K562 (cell line): ENCODE measurements around the gene PI4KA. TPM values are rescaled to one million over a fixed set of nuclear protein-coding genes. Genes with fewer than 3 reads are reported as not detected.

Source experiments
- BCL6 ChIP-seq: fragments of 250-450 bp; sonication (Bioruptor Pico); IDR thresholded peaks from 2 replicates; pipeline ENCODE4 v1.4.0; 2020
- CCNT2 ChIP-seq: IDR thresholded peaks from 2 replicates; pipeline ENCODE4 v1.6.1; 2011; ENCODE audit warnings: borderline replicate concordance, low read depth, mild to moderate bottlenecking, moderate library complexity, mixed read lengths, low read length; ENCODE audit not compliant: insufficient read length; ENCODE audit errors: extremely low read depth
- FOXA3 ChIP-seq, 2 experiments: fragments of 450-650 bp in 1 of 2; sonication (generic) in 1 of 2; formaldehyde crosslinking; IDR thresholded peaks in 1 of 2; conservative IDR thresholded peaks in 1 of 2; 2 replicates each; pipeline versions ENCODE4 v1.4.0 to v1.8.0; 2020 to 2022; ENCODE audit warnings: mild to moderate bottlenecking in 2 of 2, missing genetic modification reagents in 1 of 2
- FOXP1 ChIP-seq: sonication (generic); formaldehyde crosslinking; IDR thresholded peaks from 2 replicates; pipeline ENCODE4 v1.8.0; 2022; ENCODE audit warnings: mild to moderate bottlenecking, missing genetic modification reagents
- GTF2E2 ChIP-seq: fragments of 200-800 bp; sonication (Bioruptor generic); IDR thresholded peaks from 2 replicates; pipeline ENCODE4 v1.6.1; 2016; ENCODE audit warnings: missing genetic modification characterization, missing compliant biosample characterization
- JUN ChIP-seq, 2 experiments: sonication (generic) in 1 of 2; formaldehyde crosslinking in 1 of 2; IDR thresholded peaks; 2 replicates each; pipeline versions ENCODE4 v1.6.1 to v1.8.0; 2012 to 2022; ENCODE audit warnings: borderline replicate concordance in 2 of 2, mild to moderate bottlenecking in 2 of 2, improper control_type of control experiment in 1 of 2, low read depth in 1 of 2, low read length in 1 of 2, missing genetic modification reagents in 1 of 2
- KAT8 ChIP-seq: fragments of 450-650 bp; IDR thresholded peaks from 2 replicates; pipeline ENCODE4 v1.6.1; 2016; ENCODE audit warnings: low read depth, mild to moderate bottlenecking
- NCOA1 ChIP-seq: fragments of 450-650 bp; IDR thresholded peaks from 2 replicates; pipeline ENCODE4 v1.6.1; 2016; ENCODE audit warnings: low read depth
- NR1H2 ChIP-seq: sonication (generic); formaldehyde crosslinking; IDR thresholded peaks from 2 replicates; pipeline ENCODE4 v1.4.0; 2020; ENCODE audit warnings: mild to moderate bottlenecking, missing genetic modification reagents
- POLR2A ChIP-seq: fragments of 450-650 bp; conservative IDR thresholded peaks from 2 replicates; pipeline ENCODE4 v1.6.1; 2016
- PRMT5 ChIP-seq: sonication (generic); formaldehyde crosslinking; IDR thresholded peaks from 2 replicates; pipeline ENCODE4 v1.5.0; 2020; ENCODE audit warnings: missing genetic modification reagents
- SAP30 ChIP-seq: fragments of 200-600 bp; sonication (generic); IDR thresholded peaks from 2 replicates; pipeline ENCODE4 v1.6.1; 2012; ENCODE audit warnings: borderline replicate concordance, low read depth, mild to moderate bottlenecking, moderate library complexity, low read length, control low read depth, inconsistent platforms; ENCODE audit not compliant: insufficient read depth, poor library complexity, severe bottlenecking
- SRSF7 ChIP-seq: fragments of 200-400 bp; formaldehyde crosslinking; optimal IDR thresholded peaks from 2 replicates; pipeline ENCODE3; 2017; ENCODE audit warnings: mild to moderate bottlenecking, low read depth, low read length
- SUPT5H ChIP-seq: fragments of 450-650 bp; IDR thresholded peaks from 2 replicates; pipeline ENCODE4 v1.6.1; 2016
- TAF1 ChIP-seq: IDR thresholded peaks from 2 replicates; pipeline ENCODE4 v1.6.1; 2011; ENCODE audit warnings: mild to moderate bottlenecking, low read length, moderate library complexity; ENCODE audit not compliant: insufficient read depth, control insufficient read depth, severe bottlenecking; ENCODE audit errors: extremely low read depth
- ZNF184 ChIP-seq: sonication (generic); formaldehyde crosslinking; IDR thresholded peaks from 2 replicates; pipeline ENCODE4 v1.5.0; 2020; ENCODE audit warnings: missing genetic modification reagents
- polyA plus RNA-seq, 8 experiments: library from polyadenylated mRNA; depleted of rRNA in 4 of 8; stranded (reverse) in 5 of 8; unstranded in 3 of 8; fragments of >200 nt; fragmentation: Nextera tagmentation in 2 of 8; fragmentation: Illumina TruSeq in 1 of 8; extraction: Ambion mirVana in 2 of 8; extraction: Trizol in 1 of 8; gene quantifications; 2 replicates each; pipeline versions ENCODE4 v1.2.1 to v1.2.3, GENCODE V29; 2011 to 2014; ENCODE audit warnings: inconsistent platforms in 1 of 8, missing spikeins in 1 of 8
- total RNA-seq, 7 experiments: library from RNA; depleted of rRNA in 6 of 7; stranded (reverse); fragments of >200 nt in 6 of 7; fragmentation: Illumina TruSeq in 2 of 7; extraction: Trizol in 2 of 7; gene quantifications; 2 replicates each; pipeline versions ENCODE4 v1.2.1 to v1.2.3, GENCODE V29; 2011 to 2021; ENCODE audit warnings: low replicate concordance in 1 of 7
- TF ChIP-seq, protein P1 (sequence below): fragments of 450-650 bp; IDR thresholded peaks from 2 replicates; pipeline ENCODE4 v1.6.1; 2016; ENCODE audit warnings: missing biosample characterization, missing genetic modification characterization
- TF ChIP-seq, protein P2 (sequence below): sonication (generic); formaldehyde crosslinking; IDR thresholded peaks from 2 replicates; pipeline ENCODE4 v1.9.0; 2022; ENCODE audit warnings: mild to moderate bottlenecking, missing genetic modification reagents
- TF ChIP-seq, protein P3 (sequence below): sonication (generic); formaldehyde crosslinking; IDR thresholded peaks from 2 replicates; pipeline ENCODE4 v1.8.0; 2022; ENCODE audit warnings: mild to moderate bottlenecking, missing genetic modification reagents
- TF ChIP-seq, protein P4 (sequence below): sonication (generic); formaldehyde crosslinking; IDR thresholded peaks from 2 replicates; pipeline ENCODE4 v1.8.1; 2023; ENCODE audit warnings: mild to moderate bottlenecking, missing genetic modification reagents, moderate library complexity

Gene PI4KA
- total and polyA plus RNA-seq, 9 of the 15 experiments (the other 6 are each of a cell fraction or from before 2014, with no cell fraction given) = 7.3 to 187 (median 84.7) TPM

DNA sequence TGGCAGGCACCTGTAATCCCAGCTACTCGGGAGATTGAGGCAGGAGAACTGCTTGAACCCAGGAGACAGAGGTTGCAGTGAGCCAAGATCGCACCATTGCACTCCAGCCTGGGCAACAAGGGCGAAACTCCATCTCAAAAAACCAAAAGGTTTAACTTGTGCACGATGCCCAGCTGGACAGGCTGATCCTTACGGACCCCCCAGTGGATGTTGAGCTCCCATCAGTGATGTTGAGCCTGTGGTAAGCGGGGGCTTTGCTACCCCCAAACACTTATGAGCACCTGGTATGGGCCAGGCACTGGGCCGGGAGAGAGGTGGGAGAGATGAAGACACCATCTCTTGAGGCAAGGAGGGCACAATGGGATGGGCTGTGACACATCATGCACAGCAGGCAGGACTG is 92.1 kb downstream of the PI4KA start (continued):
- TF ChIP-seq JUN (IDR thresholded peaks at IDR 0.05; ENCODE audit: borderline replicate concordance, low read depth, low read length) = no peak
- 0 out of 2 replicates have a peak, but pooled peaks have one; percentile 66 for TF ChIP-seq JUN (CRISPR knock-in tag; IDR thresholded peaks at IDR 0.05; ENCODE audit: borderline replicate concordance)
- TF ChIP-seq GTF2E2 (tag) = no peak
- TF ChIP-seq, protein P1, sequence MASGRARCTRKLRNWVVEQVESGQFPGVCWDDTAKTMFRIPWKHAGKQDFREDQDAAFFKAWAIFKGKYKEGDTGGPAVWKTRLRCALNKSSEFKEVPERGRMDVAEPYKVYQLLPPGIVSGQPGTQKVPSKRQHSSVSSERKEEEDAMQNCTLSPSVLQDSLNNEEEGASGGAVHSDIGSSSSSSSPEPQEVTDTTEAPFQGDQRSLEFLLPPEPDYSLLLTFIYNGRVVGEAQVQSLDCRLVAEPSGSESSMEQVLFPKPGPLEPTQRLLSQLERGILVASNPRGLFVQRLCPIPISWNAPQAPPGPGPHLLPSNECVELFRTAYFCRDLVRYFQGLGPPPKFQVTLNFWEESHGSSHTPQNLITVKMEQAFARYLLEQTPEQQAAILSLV (tag) = no peak
- no peak for TF ChIP-seq SAP30
- 0 out of 2 replicates have a peak, but pooled peaks have one; percentile 32 for TF ChIP-seq FOXP1 (CRISPR knock-in tag)
- TF ChIP-seq SRSF7 = no peak
- TF ChIP-seq POLR2A = no peak
- TF ChIP-seq KAT8 = no peak
- no peak for TF ChIP-seq CCNT2
- no peak for TF ChIP-seq NCOA1
- TF ChIP-seq PRMT5 (CRISPR knock-in tag) = peak; percentile 62; the same call in 1 of the 2 replicates
- no peak for TF ChIP-seq BCL6
- TF ChIP-seq NR1H2 = 0 out of 2 replicates have a peak, but pooled peaks have one; percentile 58
- 0 out of 2 replicates have a peak, but pooled peaks have one; percentile 10 for TF ChIP-seq ZNF184
- TF ChIP-seq, protein P2, sequence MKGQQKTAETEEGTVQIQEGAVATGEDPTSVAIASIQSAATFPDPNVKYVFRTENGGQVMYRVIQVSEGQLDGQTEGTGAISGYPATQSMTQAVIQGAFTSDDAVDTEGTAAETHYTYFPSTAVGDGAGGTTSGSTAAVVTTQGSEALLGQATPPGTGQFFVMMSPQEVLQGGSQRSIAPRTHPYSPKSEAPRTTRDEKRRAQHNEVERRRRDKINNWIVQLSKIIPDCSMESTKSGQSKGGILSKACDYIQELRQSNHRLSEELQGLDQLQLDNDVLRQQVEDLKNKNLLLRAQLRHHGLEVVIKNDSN (CRISPR knock-in tag) = peak; percentile 36; the same call in 1 of the 2 replicates
- TF ChIP-seq, protein P3, sequence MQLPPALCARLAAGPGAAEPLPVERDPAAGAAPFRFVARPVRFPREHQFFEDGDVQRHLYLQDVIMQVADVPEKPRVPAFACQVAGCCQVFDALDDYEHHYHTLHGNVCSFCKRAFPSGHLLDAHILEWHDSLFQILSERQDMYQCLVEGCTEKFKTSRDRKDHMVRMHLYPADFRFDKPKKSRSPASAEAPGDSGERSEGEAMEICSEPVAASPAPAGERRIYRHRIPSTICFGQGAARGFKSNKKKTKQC (CRISPR knock-in tag) = 0 out of 2 replicates have a peak, but pooled peaks have one; percentile 36
- TF ChIP-seq SUPT5H = no peak
- 0 out of 4 replicates have a peak, but pooled peaks of 1 of the 2 experiments have one; percentile 48 for TF ChIP-seq FOXA3 (CRISPR knock-in tag; conservative IDR thresholded peaks at IDR 0.05 in 1 of 2, IDR thresholded peaks at IDR 0.05 in 1 of 2)
- TF ChIP-seq TAF1 = no peak
- TF ChIP-seq, protein P4, sequence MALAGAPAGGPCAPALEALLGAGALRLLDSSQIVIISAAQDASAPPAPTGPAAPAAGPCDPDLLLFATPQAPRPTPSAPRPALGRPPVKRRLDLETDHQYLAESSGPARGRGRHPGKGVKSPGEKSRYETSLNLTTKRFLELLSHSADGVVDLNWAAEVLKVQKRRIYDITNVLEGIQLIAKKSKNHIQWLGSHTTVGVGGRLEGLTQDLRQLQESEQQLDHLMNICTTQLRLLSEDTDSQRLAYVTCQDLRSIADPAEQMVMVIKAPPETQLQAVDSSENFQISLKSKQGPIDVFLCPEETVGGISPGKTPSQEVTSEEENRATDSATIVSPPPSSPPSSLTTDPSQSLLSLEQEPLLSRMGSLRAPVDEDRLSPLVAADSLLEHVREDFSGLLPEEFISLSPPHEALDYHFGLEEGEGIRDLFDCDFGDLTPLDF (CRISPR knock-in tag) = no peak
